ENCODE data around the gene CLN6. TPM values are rescaled to one million over a fixed set of nuclear protein-coding genes. Genes with fewer than 3 reads are reported as not detected.
A peak's percentile ranks its signal among the peaks of the same experiment; 100 is the strongest.

The CLN6 gene
- total RNA-seq, 4 donors from 2014 or later, result 15.6 to 40.1 (median 21.3) TPM

GRCh38 chr15:68275165-68275746, 45.7 kb upstream of the CLN6 start:
- TF ChIP-seq CTCF (IDR thresholded peaks at IDR 0.05), result no peak
- ATAC-seq (ENCODE audit: low FRiP score) (no peak), DNase-seq (ENCODE audit: low spot score) (no peak)

GRCh38 chr15:68274201-68274848, 44.8 kb upstream of the CLN6 start:
- no peak for ATAC-seq (ENCODE audit: low FRiP score)
- TF ChIP-seq CTCF (IDR thresholded peaks at IDR 0.05), result no peak
- no peak for DNase-seq (ENCODE audit: low spot score)

- no peak for TF ChIP-seq CTCF (IDR thresholded peaks at IDR 0.05)
- DNase-seq (ENCODE audit: low spot score) (no peak), ATAC-seq (ENCODE audit: low FRiP score) (no peak)
Measured at GRCh38 chr15:68272721-68273271, 43.3 kb upstream of the CLN6 start.

GRCh38 chr15:68271854-68272471, 42.4 kb upstream of the CLN6 start:
- peak; percentile 68 for ATAC-seq (ENCODE audit: low FRiP score)
- no peak for TF ChIP-seq CTCF (IDR thresholded peaks at IDR 0.05)
- no peak for DNase-seq (ENCODE audit: low spot score)

- TF ChIP-seq CTCF (IDR thresholded peaks at IDR 0.05), result no peak
- DNase-seq (ENCODE audit: low spot score) (no peak), ATAC-seq (ENCODE audit: low FRiP score) (no peak)
Measured at GRCh38 chr15:68268405-68268804, 38.9 kb upstream of the CLN6 start.

- TF ChIP-seq CTCF (IDR thresholded peaks at IDR 0.05), result no peak
- no peak for ATAC-seq (ENCODE audit: low FRiP score)
Measured at GRCh38 chr15:68265674-68266073, 36.1 kb upstream of the CLN6 start.

More at GRCh38 chr15:68265674-68266073, 36.1 kb upstream of the CLN6 start:
- no peak for DNase-seq (ENCODE audit: low spot score)

Measured in omental fat pad (tissue), 4 donors.